KMS-11 (cell line): Measurements from ENCODE around the gene DPYSL3.
A peak's percentile ranks its signal among the peaks of the same experiment; 100 is the strongest.

Source experiments
- H2AFZ ChIP-seq: fragments of 200-600 bp; sonication (generic); 2 replicates; pipeline ENCODE4 v1.6.1; 2016; ENCODE audit warnings: antibody characterized with exemption, mixed run types, low read depth
- H3K27ac ChIP-seq: fragments of 200-600 bp; sonication (generic); 2 replicates; pipeline ENCODE4 v1.6.1; 2016; ENCODE audit warnings: mild to moderate bottlenecking, mixed run types
- H3K27me3 ChIP-seq: fragments of 200-600 bp; sonication (generic); 2 replicates; pipeline ENCODE4 v1.6.1; 2017; ENCODE audit warnings: mild to moderate bottlenecking, low read depth, mixed run types, moderate library complexity; ENCODE audit not compliant: insufficient read depth
- H3K36me3 ChIP-seq: fragments of 200-600 bp; sonication (generic); 2 replicates; pipeline ENCODE4 v1.6.1; 2017; ENCODE audit warnings: mild to moderate bottlenecking, mixed run types; ENCODE audit not compliant: insufficient read depth
- H3K4me1 ChIP-seq: fragments of 200-600 bp; sonication (generic); 2 replicates; pipeline ENCODE4 v1.6.1; 2016; ENCODE audit warnings: mild to moderate bottlenecking, low read depth, mixed run types; ENCODE audit not compliant: poor library complexity, severe bottlenecking
- H3K4me2 ChIP-seq: fragments of 200-600 bp; sonication (generic); 2 replicates; pipeline ENCODE4 v1.7.0; 2016; ENCODE audit warnings: mild to moderate bottlenecking, mixed run types
- H3K4me3 ChIP-seq: fragments of 200-600 bp; sonication (generic); IDR thresholded peaks from 2 replicates; pipeline ENCODE4 v1.6.1; 2017; ENCODE audit warnings: low read depth, low read length, mixed read lengths; ENCODE audit not compliant: insufficient read depth
- H3K79me2 ChIP-seq: fragments of 200-600 bp; sonication (generic); 2 replicates; pipeline ENCODE4 v1.6.1; 2016; ENCODE audit warnings: low read depth, mixed run types; ENCODE audit not compliant: insufficient read depth
- H3K9ac ChIP-seq: fragments of 200-600 bp; sonication (generic); 2 replicates; pipeline ENCODE4 v1.6.1; 2016; ENCODE audit warnings: mild to moderate bottlenecking, mixed run types
- H4K20me1 ChIP-seq: fragments of 200-600 bp; sonication (generic); 2 replicates; pipeline ENCODE4 v1.6.1; 2016; ENCODE audit warnings: mild to moderate bottlenecking, mixed run types; ENCODE audit not compliant: insufficient read depth
- TF ChIP-seq, protein P1 (sequence below): fragments of 200-600 bp; sonication (generic); conservative IDR thresholded peaks from 2 replicates; pipeline ENCODE4 v1.6.1; 2017; ENCODE audit warnings: low read depth, mild to moderate bottlenecking, antibody characterized with exemption, low read length, moderate library complexity, mixed read lengths

The DPYSL3 gene

DNA sequence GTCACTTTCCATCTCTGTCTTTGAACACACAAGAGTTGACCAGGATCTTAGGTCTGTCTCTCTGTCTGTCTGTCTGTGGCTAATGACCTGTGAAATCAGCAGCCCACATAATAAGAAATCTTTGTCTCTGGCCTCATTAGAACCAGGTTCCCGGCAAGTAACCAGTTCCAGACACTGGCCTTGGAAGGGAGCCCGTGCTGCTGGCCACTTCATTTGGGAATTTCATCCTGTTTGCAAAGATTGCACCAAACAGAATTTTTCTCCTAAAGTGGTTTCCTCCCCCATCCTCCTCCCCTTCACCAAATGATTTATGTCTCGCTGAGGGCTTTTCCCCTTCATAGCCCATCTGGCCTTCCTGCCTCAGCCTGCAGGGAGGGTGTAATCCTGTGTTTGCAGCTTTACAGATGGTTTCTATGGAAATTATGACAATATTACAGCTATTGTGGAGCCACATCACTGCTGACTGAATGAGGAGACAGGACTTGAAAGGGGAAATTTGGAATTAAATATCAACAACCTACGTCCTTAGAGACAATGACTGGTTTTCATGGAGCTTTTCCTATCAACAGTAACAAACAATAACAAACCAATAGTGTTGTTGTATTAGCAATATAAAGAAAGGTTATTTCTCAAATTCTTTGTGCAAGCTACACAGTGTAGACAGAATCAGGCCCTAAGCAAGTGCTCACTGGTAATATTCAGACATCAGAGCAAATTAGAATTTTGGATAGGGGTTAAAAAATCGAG, 25.7 kb downstream of the DPYSL3 start:
- peaks cover 22% of the 10 kb centered on the region for H3K4me1 ChIP-seq

DNA sequence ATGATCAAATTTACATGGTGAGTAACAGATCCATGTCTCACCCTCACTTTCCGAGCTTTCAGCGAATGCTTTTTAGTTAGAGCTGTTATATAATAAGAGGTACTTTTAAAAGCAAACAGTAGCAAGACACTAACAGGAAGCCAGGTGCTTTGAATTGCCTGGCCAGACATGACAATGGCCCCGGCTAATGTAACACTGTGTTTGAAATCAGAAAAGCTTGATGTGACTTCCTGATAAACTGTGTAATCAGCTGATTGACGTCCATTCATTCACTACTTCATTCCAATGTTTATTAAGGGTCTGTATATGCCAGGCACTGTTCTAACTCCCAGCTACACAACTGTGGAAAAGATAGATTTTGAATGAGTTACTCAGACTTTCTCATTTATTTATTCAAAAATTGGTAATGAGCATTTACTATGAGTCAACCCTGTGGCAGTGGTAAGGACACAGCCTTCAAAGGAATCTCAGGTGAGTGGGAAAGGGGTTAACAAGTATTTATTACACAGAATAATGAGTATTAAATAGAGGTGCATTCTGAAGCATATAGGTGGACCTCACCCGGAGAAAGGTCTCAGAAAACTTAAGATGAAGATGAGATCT, 26.6 kb downstream of the DPYSL3 start:
- no peaks in the 10 kb centered on the region for H3K79me2 ChIP-seq
- no peak overlapping the region for H2AFZ ChIP-seq
- H3K36me3 ChIP-seq, result no peaks in the 10 kb centered on the region
- TF ChIP-seq, protein P1, sequence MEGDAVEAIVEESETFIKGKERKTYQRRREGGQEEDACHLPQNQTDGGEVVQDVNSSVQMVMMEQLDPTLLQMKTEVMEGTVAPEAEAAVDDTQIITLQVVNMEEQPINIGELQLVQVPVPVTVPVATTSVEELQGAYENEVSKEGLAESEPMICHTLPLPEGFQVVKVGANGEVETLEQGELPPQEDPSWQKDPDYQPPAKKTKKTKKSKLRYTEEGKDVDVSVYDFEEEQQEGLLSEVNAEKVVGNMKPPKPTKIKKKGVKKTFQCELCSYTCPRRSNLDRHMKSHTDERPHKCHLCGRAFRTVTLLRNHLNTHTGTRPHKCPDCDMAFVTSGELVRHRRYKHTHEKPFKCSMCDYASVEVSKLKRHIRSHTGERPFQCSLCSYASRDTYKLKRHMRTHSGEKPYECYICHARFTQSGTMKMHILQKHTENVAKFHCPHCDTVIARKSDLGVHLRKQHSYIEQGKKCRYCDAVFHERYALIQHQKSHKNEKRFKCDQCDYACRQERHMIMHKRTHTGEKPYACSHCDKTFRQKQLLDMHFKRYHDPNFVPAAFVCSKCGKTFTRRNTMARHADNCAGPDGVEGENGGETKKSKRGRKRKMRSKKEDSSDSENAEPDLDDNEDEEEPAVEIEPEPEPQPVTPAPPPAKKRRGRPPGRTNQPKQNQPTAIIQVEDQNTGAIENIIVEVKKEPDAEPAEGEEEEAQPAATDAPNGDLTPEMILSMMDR, result no peak
- no peaks in the 10 kb centered on the region for H3K27me3 ChIP-seq
- H3K4me3 ChIP-seq, result no peak overlapping the region
- H3K4me1 ChIP-seq, result peaks cover 22% of the 10 kb centered on the region
- H4K20me1 ChIP-seq, result no peaks in the 10 kb centered on the region
- no peak overlapping the region for H3K9ac ChIP-seq
- no peak overlapping the region for H3K4me2 ChIP-seq
- no peak overlapping the region for H3K27ac ChIP-seq

More for the DNA sequence above, 25.7 kb downstream of the DPYSL3 start:
- H4K20me1 ChIP-seq, result no peaks in the 10 kb centered on the region
- no peaks in the 10 kb centered on the region for H3K27me3 ChIP-seq
- H3K4me3 ChIP-seq, result no peak overlapping the region
- no peaks in the 10 kb centered on the region for H3K36me3 ChIP-seq
- H3K27ac ChIP-seq, result no peak overlapping the region
- TF ChIP-seq, protein P1, result no peak
- no peak overlapping the region for H2AFZ ChIP-seq
- no peaks in the 10 kb centered on the region for H3K79me2 ChIP-seq
- H3K4me2 ChIP-seq, result no peak overlapping the region
- no peak overlapping the region for H3K9ac ChIP-seq

DNA sequence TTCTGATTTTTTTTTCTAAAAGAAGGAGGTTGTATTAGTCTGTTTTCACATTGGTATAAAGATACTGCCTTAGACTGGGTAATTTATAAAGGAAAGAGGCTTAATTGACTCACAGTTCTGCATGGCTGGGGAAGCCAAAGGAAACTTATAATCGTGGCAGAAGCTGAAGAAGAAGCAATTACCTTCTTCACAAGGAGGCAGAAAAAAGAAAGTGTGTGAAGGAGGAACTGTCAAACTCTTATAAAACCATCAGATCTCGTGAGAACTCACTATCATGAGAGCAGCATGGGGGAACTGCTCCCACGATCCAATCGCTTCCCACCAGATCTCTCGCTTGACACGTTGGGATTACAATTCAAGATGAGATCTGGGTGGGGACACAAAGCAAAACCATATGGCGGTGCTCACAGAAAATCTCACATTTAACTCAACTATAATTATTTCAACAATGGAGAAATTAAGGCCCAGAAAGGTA, 27.1 kb downstream of the DPYSL3 start:
- TF ChIP-seq, protein P1, result no peak
- Histone ChIP-seq H3K4me2 (peak overlapping the region; percentile 18), H3K4me1 (peaks cover 22% of the 10 kb centered on the region), H3K36me3 (no peaks in the 10 kb centered on the region), H3K79me2 (no peaks in the 10 kb centered on the region), H3K9ac (no peak overlapping the region), H3K4me3 (no peak overlapping the region), H3K27me3 (no peaks in the 10 kb centered on the region), H2AFZ (0 out of 2 replicates have a peak overlapping the region, but pooled peaks have one; percentile 4), H3K27ac (no peak overlapping the region), H4K20me1 (no peaks in the 10 kb centered on the region)

DNA sequence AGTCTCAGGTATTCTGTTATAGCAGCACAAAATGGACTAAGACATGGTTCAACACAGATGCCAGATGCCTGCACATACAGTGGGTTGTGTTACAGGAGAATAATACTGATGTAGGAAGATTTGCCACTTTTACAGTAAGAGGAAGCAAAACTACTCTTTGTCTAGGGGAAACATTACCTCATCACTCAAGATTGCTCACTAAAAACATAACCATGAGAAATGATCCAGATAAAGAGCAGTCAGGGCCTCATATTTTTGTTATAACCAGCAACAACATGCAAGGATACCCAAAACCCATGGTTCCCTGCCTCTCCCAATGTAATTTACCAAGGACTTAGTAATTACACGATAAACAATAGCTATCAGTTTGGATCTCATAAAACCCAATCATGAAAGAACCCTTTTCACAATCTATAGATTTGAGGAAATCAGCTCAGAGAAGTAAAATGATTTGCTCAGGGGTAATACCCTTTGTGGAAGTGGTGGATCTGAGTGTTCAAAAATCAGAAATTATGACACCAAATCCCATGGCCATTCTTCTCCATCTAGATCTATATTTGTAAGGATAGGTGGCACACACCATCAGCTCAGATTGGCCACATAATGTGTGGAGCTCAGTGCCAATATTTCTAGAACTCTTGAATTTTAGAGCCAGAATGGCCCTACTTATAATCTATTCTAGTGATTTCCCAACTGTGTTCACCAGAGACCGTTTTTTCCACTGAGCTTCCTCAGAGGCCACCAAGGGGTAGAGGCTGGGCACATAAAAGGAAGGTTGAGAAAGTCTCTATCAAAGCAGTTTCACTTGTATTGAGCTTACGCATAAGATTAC, 27.8 kb downstream of the DPYSL3 start:
- no peaks in the 10 kb centered on the region for H3K36me3 ChIP-seq
- no peaks in the 10 kb centered on the region for H3K79me2 ChIP-seq
- H3K4me2 ChIP-seq, result peak overlapping the region; percentile 18
- H3K4me3 ChIP-seq, result no peak overlapping the region
- H2AFZ ChIP-seq, result 0 out of 2 replicates have a peak overlapping the region, but pooled peaks have one; percentile 4
- no peak overlapping the region for H3K9ac ChIP-seq
- TF ChIP-seq, protein P1, result no peak
- H3K4me1 ChIP-seq, result peaks cover 22% of the 10 kb centered on the region
- H3K27me3 ChIP-seq, result no peaks in the 10 kb centered on the region
- H3K27ac ChIP-seq, result no peak overlapping the region
- H4K20me1 ChIP-seq, result no peaks in the 10 kb centered on the region
